Stimulated activated CD4-positive, alpha-beta T cell treated with anti-CD3 and anti-CD28 coated beads, Interleukin-4, amount 100 ng/mL, for 48 hours (primary cell): ENCODE measurements around the gene ARTN.

Experiments
- DNase-seq, 2 donors: peaks; one replicate each; pipeline ENCODE4 v3.0.0-alpha.2; 2020; ENCODE audit warnings: low read depth in 2 of 2

ARTN gene

GRCh38 chr1:43924516-43924915 is 9.1 kb upstream of the ARTN start:
- DNase-seq = no peak

GRCh38 chr1:43925846-43926245 is 7.8 kb upstream of the ARTN start:
- no peak for DNase-seq

GRCh38 chr1:43930168-43930948 is 3.2 kb upstream of the ARTN start:
- no peak for DNase-seq

DNA sequence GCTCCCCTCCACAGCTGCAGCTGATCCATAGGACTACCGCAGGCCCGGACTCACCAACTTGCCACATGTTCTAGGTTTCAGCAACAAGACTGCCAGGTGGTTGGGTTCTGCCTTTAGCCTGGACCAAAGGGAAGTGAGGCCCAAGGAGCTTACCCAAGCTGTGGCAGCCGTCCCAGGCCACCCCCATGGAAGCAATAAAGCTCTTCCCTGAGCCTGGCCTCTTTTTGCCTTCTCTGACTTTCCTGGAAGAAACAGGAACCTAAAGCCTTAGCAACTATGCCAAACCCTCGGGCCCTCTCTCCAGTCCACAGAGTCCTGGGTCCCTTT is 2.7 kb upstream of the ARTN start:
- no peak for DNase-seq

DNA sequence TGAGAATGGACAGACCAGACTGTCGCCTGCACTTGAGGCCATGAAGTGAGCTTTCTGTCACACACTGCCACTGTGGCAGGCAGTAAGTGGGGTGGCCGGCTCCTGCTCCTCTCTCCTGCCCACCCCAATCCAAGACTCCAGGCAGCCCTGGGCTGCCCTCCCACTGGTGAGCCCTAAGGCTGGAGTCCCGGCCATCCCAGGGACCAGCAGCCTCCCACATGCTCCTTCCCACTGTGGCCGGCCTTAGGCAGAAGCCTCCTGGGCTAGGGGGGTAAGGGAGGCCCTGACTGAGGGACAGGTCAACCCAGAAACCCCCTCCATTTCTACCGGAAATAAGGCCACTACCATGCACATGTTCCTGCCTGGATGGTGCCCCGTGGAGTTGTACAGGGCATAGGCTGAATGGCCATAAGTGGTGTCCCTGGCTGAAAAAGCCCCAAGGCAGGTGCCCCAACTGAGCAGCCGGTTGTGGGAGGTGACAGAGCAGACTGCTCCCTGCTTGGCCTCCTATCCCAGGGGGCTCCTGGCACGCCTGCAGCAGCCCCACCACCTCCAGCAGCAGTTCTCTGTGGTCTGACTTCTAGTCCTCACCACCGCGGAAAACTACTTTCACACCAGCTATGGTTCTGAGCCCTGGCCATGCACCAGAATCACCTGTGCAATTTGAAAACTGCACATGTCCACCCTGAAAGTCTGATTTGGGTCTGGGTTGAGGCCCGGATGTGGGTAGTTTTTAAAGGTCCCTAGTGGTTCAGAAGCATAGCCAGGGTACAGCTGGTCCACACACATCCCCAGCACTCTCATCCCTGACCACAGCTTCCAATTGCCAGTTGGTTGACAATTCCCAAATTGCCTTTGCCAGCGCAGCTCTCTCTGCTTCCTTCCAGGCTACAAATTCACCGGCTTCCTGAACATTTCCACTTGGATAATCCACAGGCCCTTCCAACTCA is 1.6 kb upstream of the ARTN start:
- no peak for DNase-seq

DNA sequence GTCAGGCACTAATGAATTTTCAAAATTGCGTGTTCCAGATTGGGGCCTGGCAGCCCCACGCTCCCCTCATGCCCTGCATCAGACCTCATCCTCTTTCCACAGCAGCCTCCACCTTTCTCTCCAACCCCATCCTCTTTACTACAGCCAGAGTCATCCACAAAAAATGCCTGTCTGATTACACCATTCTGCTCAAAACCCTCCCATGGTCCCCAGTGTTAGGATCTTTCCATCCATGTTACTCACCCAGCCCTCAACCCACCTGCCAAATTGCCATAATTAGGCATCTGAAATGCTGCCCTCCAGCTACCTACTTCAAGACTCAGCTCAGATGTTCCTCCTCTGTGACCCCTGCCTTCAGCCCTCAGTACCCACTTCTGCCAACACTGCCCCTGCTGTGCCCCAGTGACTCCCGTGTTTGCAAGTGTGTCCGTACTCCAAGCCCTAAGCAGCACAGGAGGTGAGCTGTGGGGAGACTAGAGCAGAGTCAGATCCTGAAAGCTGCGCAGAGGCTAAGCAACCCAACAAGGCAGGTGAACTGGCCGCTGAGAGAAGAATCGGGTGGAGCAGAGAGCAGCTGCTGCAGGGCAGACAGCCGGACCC is 715 bp upstream of the ARTN start:
- no peak for DNase-seq

DNA sequence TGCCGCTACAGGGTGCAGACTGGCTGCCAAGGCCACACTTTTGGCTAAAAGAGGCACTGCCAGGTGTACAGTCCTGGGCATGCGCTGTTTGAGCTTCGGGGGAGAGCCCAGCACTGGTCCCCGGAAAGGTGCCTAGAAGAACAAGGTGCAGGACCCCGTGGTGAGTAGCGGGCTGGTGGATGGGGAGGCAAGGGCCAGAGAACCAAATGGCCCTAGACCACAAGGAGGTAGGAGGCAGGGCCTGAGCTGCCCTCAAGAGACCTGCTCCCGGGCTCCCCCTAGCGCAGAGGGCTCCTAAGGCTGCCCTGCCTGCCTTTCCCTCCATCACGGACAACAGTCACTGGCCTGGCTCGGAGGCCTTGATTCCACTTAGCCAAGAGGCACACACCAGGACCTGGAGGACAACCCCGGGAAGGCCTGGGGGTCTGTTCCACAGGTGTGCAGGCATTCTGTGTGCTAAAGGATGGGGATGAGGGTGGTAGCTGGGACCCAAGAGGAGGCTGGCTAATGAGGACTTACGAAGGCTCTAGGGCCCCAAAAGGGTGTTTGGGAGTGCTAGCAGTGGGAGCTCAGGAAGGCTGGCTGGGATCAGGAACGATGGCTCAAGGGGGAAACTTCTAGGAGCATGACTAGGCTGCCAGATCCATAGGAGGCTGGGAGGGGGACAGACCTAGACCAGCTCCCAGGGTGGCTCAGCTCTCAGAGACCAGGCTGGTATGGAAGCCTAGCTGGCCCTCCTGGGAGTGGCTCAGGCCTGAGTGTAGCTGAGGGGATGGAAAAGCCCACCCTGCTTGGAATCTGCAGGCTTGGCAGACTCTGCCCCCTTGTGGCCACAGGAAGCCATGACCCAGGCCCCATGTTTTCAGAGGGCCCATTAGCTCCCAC is 742 bp downstream of the ARTN start:
- DNase-seq = peak; percentile 50 to 64

DNA sequence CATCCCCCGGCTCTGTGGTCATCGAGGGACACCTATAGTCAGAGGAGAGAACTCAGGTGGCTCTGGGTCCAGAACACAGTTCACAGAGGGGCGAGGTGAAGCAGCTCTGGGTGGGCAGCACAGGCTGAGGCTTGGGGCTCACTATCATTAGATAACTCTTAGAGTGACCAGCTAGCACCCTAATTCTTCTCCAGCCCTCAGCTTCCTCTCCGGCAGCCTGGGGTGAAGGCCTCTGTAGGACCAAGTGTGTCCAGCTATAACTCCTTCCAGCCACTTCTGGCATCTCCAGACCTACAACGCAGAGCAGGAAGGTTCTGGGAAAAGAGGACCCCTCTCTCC is 1.4 kb downstream of the ARTN start:
- DNase-seq = no peak

DNA sequence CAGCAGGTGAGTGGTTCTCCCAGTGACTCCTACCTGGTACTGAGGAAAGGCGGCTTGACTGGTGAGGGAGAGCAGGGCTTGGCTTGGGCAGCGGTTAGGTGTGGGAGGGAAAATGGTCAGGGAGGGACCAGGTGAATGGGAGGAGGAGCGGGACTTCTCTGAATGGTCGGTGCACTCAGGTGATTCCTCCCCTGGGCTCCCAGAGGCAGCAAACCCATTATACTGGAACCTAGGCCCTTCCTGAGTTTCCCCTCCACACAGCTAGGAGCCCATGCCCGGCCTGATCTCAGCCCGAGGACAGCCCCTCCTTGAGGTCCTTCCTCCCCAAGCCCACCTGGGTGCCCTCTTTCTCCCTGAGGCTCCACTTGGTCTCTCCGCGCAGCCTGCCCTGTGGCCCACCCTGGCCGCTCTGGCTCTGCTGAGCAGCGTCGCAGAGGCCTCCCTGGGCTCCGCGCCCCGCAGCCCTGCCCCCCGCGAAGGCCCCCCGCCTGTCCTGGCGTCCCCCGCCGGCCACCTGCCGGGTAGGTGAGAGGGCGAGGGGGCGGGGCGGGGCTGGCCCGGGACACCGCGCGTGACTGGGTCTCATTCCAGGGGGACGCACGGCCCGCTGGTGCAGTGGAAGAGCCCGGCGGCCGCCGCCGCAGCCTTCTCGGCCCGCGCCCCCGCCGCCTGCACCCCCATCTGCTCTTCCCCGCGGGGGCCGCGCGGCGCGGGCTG is 2.3 kb downstream of the ARTN start:
- no peak for DNase-seq

DNA sequence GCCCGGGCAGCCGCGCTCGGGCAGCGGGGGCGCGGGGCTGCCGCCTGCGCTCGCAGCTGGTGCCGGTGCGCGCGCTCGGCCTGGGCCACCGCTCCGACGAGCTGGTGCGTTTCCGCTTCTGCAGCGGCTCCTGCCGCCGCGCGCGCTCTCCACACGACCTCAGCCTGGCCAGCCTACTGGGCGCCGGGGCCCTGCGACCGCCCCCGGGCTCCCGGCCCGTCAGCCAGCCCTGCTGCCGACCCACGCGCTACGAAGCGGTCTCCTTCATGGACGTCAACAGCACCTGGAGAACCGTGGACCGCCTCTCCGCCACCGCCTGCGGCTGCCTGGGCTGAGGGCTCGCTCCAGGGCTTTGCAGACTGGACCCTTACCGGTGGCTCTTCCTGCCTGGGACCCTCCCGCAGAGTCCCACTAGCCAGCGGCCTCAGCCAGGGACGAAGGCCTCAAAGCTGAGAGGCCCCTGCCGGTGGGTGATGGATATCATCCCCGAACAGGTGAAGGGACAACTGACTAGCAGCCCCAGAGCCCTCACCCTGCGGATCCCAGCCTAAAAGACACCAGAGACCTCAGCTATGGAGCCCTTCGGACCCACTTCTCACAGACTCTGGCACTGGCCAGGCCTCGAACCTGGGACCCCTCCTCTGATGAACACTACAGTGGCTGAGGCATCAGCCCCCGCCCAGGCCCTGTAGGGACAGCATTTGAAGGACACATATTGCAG is 3.0 kb downstream of the ARTN start:
- no peak for DNase-seq

DNA sequence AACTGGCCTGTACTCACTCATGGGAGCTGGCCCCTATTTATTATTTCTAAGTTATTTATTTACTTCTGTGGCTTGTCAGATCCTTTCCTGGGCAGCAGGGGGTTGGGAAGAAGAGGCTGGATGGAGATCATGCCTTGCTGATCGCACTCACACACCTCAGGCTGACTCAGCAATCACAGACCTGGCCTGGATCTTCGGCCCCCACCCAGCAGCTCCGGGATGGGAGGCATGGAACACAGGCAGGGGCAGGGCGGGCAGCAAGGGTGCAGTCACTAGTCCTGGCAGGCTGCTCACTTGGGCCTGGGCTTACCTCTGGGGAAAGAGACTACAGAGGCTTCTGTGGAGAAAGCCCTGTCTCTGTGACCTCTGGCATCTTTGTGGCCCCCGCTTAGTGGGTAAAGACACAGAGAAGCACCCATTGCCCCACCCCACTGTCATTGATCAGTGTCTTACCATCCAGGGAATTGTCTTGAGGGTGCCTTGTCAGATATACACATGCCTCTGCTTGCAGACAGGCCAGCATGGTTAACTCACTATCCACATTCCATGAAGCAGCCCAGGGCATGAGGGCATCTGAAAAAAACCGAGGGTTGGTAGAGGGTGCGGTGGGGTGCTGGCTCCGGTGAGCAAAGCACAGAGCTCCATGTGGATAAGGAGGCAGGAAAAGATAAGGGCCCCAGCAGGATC is 3.7 kb downstream of the ARTN start:
- no peak for DNase-seq

DNA sequence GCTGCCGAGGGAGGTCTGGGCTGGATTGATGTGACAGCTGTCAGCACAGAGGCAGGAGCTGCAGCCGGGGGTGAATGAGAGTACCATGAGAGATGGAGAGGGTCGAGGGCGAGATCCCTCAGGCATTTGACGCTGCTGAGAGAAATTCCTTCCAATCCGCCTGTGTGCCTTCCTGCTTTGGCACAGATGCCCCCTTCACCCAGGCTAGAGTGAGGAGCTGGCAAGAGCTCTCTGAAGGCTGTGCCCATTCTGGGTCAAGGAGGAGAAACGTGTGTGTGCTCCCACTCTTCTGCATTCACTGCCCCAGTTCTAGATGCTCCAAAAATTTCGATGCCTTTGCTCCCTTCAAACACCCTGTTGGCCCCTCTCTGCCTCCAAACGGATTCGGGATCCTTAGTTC is 4.8 kb downstream of the ARTN start:
- no peak for DNase-seq

DNA sequence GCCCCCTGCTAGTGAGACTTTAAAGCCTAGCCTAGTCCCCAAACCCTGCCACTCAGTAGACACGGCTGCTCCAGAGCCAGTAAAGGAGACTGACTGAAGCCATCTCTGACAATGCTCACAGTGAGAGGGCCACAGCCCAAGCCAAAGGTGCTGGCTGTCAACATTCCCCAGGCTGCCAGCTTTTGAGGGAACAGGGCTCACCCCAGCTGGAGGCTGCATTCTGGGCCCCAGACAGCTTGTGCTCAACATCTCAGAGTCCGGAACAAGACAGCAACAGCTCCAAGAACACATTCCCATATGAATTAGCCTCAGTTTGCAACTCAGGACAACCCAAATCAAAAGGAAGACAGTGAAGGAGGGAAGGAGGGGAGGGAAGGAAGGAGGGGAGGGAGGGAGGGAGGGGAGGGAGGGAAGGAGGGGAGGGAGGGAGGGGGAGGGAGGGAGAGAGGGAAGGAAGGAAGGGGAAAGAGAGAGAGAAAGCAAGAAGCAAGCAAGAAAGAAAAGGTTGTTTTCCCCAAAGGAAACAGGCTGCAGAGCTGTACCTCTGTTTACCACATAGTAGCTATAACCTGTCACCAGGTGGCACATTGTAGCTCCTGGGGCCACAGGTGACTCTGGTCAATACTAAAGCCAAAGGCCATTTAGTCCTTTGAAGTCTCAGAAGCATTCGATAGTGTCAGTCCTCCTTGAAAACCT is 5.4 kb downstream of the ARTN start:
- DNase-seq = no peak

GRCh38 chr1:43942411-43942810 is 8.8 kb downstream of the ARTN start:
- DNase-seq = no peak

GRCh38 chr1:43944860-43945259 is 11.3 kb downstream of the ARTN start:
- no peak for DNase-seq

DNA sequence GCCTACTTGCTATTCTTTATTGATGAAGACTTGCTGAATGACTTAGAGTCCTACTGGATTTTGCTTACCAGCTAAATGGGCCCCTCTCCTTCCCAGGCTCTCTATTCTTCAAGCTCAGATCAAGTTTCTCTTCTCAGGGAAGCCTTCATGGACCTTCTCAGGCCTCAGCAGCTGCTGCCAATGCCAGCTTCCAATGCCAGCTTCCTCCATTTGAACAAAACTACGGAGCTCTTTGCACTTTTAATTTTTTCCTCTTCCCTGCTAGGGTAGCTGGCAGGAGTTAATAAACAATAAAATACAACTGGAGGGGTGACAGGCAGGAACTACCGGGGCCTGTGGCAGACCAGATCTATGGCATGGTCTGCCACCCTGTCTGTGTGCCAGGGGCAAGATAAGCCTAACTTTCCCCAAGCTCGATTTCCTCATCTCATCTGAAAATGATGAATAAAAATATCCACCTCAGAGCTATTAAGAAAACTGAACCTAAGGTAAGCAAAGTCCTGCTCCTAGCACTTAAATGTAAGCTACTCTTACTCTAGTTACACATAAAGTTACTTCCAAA is 12.2 kb downstream of the ARTN start:
- DNase-seq = no peak

DNA sequence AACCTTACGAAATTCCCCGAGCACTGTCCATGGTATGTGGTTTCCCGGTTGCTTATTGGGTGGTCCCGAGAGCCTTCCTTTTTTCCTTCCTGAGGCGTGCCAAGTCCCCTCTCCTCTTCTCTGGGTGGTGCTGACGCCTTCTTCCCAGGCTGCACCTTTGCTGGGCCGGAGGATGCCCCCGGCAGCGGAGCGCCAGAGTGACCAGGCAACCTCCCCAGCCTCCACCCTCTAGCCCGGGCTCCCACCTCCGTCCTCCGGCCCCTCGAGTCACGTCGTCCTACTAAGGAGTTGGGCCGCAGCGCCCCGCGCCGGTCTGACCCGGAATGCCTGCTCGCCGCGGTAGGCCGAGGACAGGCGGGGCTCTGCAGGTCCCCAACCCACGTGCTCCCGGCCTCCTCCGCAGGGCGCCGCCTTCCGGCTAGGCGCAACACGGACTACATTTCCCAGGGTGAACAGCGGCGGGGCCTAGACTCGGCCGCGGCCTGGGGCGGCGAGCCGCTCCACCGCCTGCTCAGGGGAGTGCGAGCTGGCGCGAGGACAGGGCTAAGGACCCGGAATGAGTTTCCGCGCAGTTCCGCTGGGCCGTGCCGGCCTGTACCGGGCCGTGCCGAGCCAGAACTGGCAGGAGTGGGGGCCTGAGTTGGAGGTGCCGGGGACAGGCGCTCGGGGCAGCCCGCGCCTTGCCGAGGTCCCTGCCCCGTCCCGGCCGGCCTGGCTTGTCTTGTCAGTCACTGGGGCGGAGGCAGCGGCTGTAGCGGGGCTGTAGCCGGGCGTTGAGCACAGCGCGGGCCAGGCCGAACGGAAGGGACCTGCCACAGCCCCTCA is 12.8 kb downstream of the ARTN start, which contains the start of gene IPO13:
Gene IPO13, plus strand, starts transcription at position 715 of the 825 bp plus-strand sequence. CDS start 651 bp downstream, outside the sequence.
- peak; percentile 90 to 95 for DNase-seq
